GM12878 (cell line): Measurements from ENCODE around the gene GGN. TPM values are rescaled to one million over a fixed set of nuclear protein-coding genes. Genes with fewer than 3 reads are reported as not detected.

Experiments used
- ATAC-seq: fragments of 200-7000 bp; cut with Tn5 transposase; 3 replicates; pipeline ENCODE4 v1.9.1; 2020; ENCODE audit warnings: mild to moderate bottlenecking, moderate library complexity
- BruUV-seq: library from RNA; stranded (reverse); fragments of 400-500 nt; replicated peaks from 2 replicates; lab custom pipeline; 2021; lab: Mats Ljungman, UMichigan
- CTCF ChIA-PET: fragments of 300-600 bp; sonication (Branson Sonifier 250); formaldehyde crosslinking; extraction: SDS; loops from one replicate; lab custom pipeline; 2021; ENCODE audit warnings: inconsistent platforms; lab: Yijun Ruan, JAX
- POLR2A ChIA-PET: fragments of 350-600 bp; formaldehyde crosslinking; extraction: SDS; loops from one replicate; lab custom pipeline; 2021; ENCODE audit warnings: inconsistent platforms; lab: Charles Lee
- RAD21 ChIA-PET: fragments of 300-600 bp; sonication (Branson Sonifier 250); formaldehyde crosslinking; loops from one replicate; lab custom pipeline; 2023; ENCODE audit warnings: antibody characterized with exemption; ENCODE audit not compliant: unreplicated experiment; lab: Charles Lee
- SMC1A ChIA-PET: fragments of 300-600 bp; sonication (Branson Sonifier 250); formaldehyde crosslinking; loops from one replicate; lab custom pipeline; 2023; ENCODE audit not compliant: unreplicated experiment, uncharacterized antibody; lab: Charles Lee
- DNase-seq: peaks from one replicate; pipeline ENCODE4 v3.0.0-alpha.2; 2011; ENCODE audit warnings: low read depth, low spot score
- FAIRE-seq: peaks from 3 replicates; lab custom pipeline; 2011; peaks lifted over from hg19 to GRCh38; lab: Jason Lieb, UNC
- H2AFZ ChIP-seq: 2 replicates; pipeline ENCODE4 v1.6.0; 2011; ENCODE audit warnings: low read depth, low read length, control low read depth; ENCODE audit not compliant: control insufficient read depth
- H3K27ac ChIP-seq: 2 replicates; pipeline ENCODE4 v1.5.1; 2011; ENCODE audit warnings: control low read depth; ENCODE audit not compliant: control insufficient read depth, insufficient read depth
- H3K27me3 ChIP-seq, 2 experiments: replicated peaks in 1 of 2; 2 replicates each; pipeline versions ENCODE4 v1.6.0 to v1.6.1; 2011; ENCODE audit warnings: low read length in 1 of 2; ENCODE audit not compliant: control insufficient read depth in 2 of 2, insufficient read depth in 2 of 2
- H3K36me3 ChIP-seq, 2 experiments: 2 replicates each; pipeline ENCODE4 v1.5.1; 2011; ENCODE audit warnings: low read length in 1 of 2; ENCODE audit not compliant: control insufficient read depth in 2 of 2, insufficient read depth in 2 of 2
- H3K4me1 ChIP-seq: 2 replicates; pipeline ENCODE4 v1.6.1; 2011; ENCODE audit warnings: mild to moderate bottlenecking, low read length, moderate library complexity, mixed read lengths; ENCODE audit not compliant: control insufficient read depth, insufficient read depth
- H3K4me2 ChIP-seq: 2 replicates; pipeline ENCODE4 v1.6.0; 2011; ENCODE audit warnings: control low read depth; ENCODE audit not compliant: control insufficient read depth, insufficient read depth
- H3K4me3 ChIP-seq: fragments of 200-600 bp; sonication (generic); 2 replicates; pipeline ENCODE4 v1.5.1; 2016
- H3K79me2 ChIP-seq: 2 replicates; pipeline ENCODE4 v1.6.0; 2011; ENCODE audit warnings: low read length; ENCODE audit not compliant: control insufficient read depth, insufficient read depth
- H3K9ac ChIP-seq: 2 replicates; pipeline ENCODE4 v1.8.0; 2011; ENCODE audit warnings: low read length, control low read depth, mixed read lengths; ENCODE audit not compliant: control insufficient read depth, insufficient read depth
- H3K9me3 ChIP-seq: replicated peaks from 3 replicates; pipeline ENCODE4 v1.5.1; 2011; ENCODE audit warnings: mild to moderate bottlenecking, low read length; ENCODE audit not compliant: control insufficient read depth, insufficient read depth
- H4K20me1 ChIP-seq: 2 replicates; pipeline ENCODE4 v1.6.0; 2011; ENCODE audit not compliant: control insufficient read depth, insufficient read depth
- BACH1 ChIP-seq: fragments of 450-650 bp; IDR thresholded peaks from 2 replicates; pipeline ENCODE4 v1.6.1; 2017; ENCODE audit warnings: mild to moderate bottlenecking, borderline replicate concordance
- HDGF ChIP-seq: fragments of 450-650 bp; IDR thresholded peaks from 2 replicates; pipeline ENCODE4 v1.6.1; 2016; ENCODE audit warnings: antibody characterized with exemption
- NFYB ChIP-seq: IDR thresholded peaks from 2 replicates; pipeline ENCODE4 v1.6.1; 2011; ENCODE audit warnings: low read depth, mild to moderate bottlenecking, low read length, improper control_type of control experiment, moderate library complexity; ENCODE audit not compliant: insufficient read depth
- POLR2A ChIP-seq: IDR thresholded peaks from 2 replicates; pipeline ENCODE4 v1.6.1; 2011; ENCODE audit warnings: low read depth, mild to moderate bottlenecking, low read length
- RB1 ChIP-seq: fragments of 450-650 bp; formaldehyde crosslinking; IDR thresholded peaks from 2 replicates; pipeline ENCODE4 v1.6.1; 2017; ENCODE audit warnings: mild to moderate bottlenecking, borderline replicate concordance
- SMAD5 ChIP-seq: IDR thresholded peaks from 2 replicates; pipeline ENCODE4 v1.6.1; 2016; ENCODE audit warnings: antibody characterized with exemption, low read depth
- SMC3 ChIP-seq: IDR thresholded peaks from 2 replicates; pipeline ENCODE4 v1.6.1; 2011; ENCODE audit warnings: low read length, improper control_type of control experiment, borderline replicate concordance
- TBL1XR1 ChIP-seq: IDR thresholded peaks from 2 replicates; pipeline ENCODE4 v1.6.1; 2012; ENCODE audit warnings: low read depth, low read length, improper control_type of control experiment
- TCF3 ChIP-seq: IDR thresholded peaks from 2 replicates; pipeline ENCODE4 v1.6.1; 2012; ENCODE audit warnings: low read depth, mild to moderate bottlenecking, low read length, borderline replicate concordance; ENCODE audit not compliant: insufficient read depth
- WGBS: methylation state at CpG from one replicate; pipeline ENCODE4 v1.1.6; 2016; ENCODE audit warnings: low lambda C conversion rate; ENCODE audit not compliant: insufficient replicate concordance, insufficient coverage; ENCODE audit errors: missing lambda C conversion rate; 5-methylcytosine and 5-hydroxymethylcytosine counted together
- in situ Hi-C: fragments of 300-500 bp; cut with MboI; formaldehyde crosslinking; loops from 9 replicates; pipeline ENCODE4 v1.14.3; 2018; ENCODE audit warnings: mixed read lengths
- intact Hi-C: fragments of 100-400 bp; cut with micrococcal nuclease; formaldehyde crosslinking; loops from one replicate; pipeline ENCODE4 v1.14.2; 2022; ENCODE audit not compliant: unreplicated experiment
- polyA plus RNA-seq, 11 experiments: library from polyadenylated mRNA; depleted of rRNA in 4 of 11; unstranded in 6 of 11; stranded (reverse) in 5 of 11; fragments of >200 nt; fragmentation: Nextera tagmentation in 4 of 11; fragmentation: Illumina TruSeq in 1 of 11; extraction: Ambion mirVana in 4 of 11; extraction: Trizol in 1 of 11; gene quantifications; 1 replicate in 1 of 11; 2 replicates in 10 of 11; pipeline versions ENCODE4 v1.2.1 to v1.2.3, GENCODE V29; 2011 to 2016; ENCODE audit warnings: inconsistent platforms in 2 of 11, missing spikeins in 2 of 11, low read depth in 1 of 11
- total RNA-seq, 4 experiments: library from RNA; depleted of rRNA in 3 of 4; stranded (reverse); fragments of >200 nt in 3 of 4; fragmentation: Illumina TruSeq in 1 of 4; extraction: Trizol in 1 of 4; gene quantifications; 2 replicates each; pipeline versions ENCODE4 v1.2.1 to v1.2.3, GENCODE V29; 2013 to 2021
- TF ChIP-seq, protein P1 (sequence below): fragments of 450-650 bp; formaldehyde crosslinking; IDR thresholded peaks from 2 replicates; pipeline ENCODE4 v1.5.0; 2022; ENCODE audit warnings: mild to moderate bottlenecking, missing genetic modification characterization
- TF ChIP-seq, protein P2 (sequence below): fragments of 450-650 bp; IDR thresholded peaks from 2 replicates; pipeline ENCODE4 v1.6.1; 2017; ENCODE audit warnings: low read depth, mild to moderate bottlenecking, moderate library complexity
- TF ChIP-seq, protein P3 (sequence below): fragments of 150-350 bp; IDR thresholded peaks from 2 replicates; pipeline ENCODE4 v1.6.1; 2016; ENCODE audit warnings: low read depth, low read length
- TF ChIP-seq, protein P4 (sequence below): IDR thresholded peaks from 2 replicates; pipeline ENCODE4 v1.6.1; 2011; ENCODE audit warnings: borderline replicate concordance, low read depth, mild to moderate bottlenecking, moderate library complexity, low read length; ENCODE audit not compliant: insufficient read depth, poor library complexity, severe bottlenecking
- TF ChIP-seq, protein P5 (sequence below): IDR thresholded peaks from 2 replicates; pipeline ENCODE4 v1.6.1; 2012; ENCODE audit warnings: low read depth, low read length, improper control_type of control experiment

The GGN gene
- total and polyA plus RNA-seq, 10 of the 15 experiments (the other 5 are each of a cell fraction or from before 2014, with no cell fraction given): not detected

DNA sequence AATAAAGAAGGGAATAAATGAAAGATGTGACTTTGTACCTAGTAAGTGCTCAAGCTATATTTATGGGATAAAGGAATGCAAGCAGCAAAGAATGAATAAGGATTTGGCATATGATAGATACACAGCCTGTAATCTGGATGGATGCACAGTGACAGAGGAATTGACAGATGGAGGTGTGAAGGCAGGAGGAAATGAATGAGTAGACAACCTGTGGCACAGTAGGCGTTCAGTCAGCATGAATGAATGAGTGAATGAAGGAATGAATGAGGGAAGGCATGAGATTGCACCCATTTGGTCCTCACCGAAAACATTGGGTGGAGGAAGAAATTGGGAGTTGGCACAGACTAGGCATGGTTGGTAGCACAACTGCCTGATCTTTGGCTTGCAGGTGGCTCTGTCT is 18.2 kb downstream of the GGN start:
- Histone ChIP-seq H3K4me1 (no peaks in the 10 kb centered on the region; the same call in 1 of the 2 replicates), H3K79me2 (peaks cover under 1% of the 10 kb centered on the region; the same call in 1 of the 2 replicates), H3K4me3 (no peak overlapping the region), H2AFZ (no peak overlapping the region), H3K4me2 (no peak overlapping the region), H3K9ac (no peak overlapping the region), H3K36me3 (no peaks in the 10 kb centered on the region), H4K20me1 (no peaks in the 10 kb centered on the region), H3K27ac (no peak overlapping the region), H3K9me3 (no peaks in the 10 kb centered on the region), H3K27me3 (peaks cover 0 to 4% of the 10 kb centered on the region in 2 experiments; a peak in 2 of 4 replicates)
- SMC1A ChIA-PET: no interaction called here
- RAD21 ChIA-PET: no interaction called here
- CTCF ChIA-PET: no interaction called here
- POLR2A ChIA-PET: no interaction called here
- no peak for DNase-seq
- no peak for FAIRE-seq
- no TSS peak for BruUV-seq
- intact Hi-C loops: no loop called here
- ATAC-seq: no peak
- in situ Hi-C loops: no loop called here
- 54% methylated on average over 2 of the region's 2 CpGs for WGBS
- TF ChIP-seq TBL1XR1 (no peak), SMC3 (no peak), RB1 (no peak), BACH1 (no peak), TCF3 (no peak), NFYB (no peak), SMAD5 (no peak), HDGF (no peak), POLR2A (no peak)
- TF ChIP-seq, protein P1, sequence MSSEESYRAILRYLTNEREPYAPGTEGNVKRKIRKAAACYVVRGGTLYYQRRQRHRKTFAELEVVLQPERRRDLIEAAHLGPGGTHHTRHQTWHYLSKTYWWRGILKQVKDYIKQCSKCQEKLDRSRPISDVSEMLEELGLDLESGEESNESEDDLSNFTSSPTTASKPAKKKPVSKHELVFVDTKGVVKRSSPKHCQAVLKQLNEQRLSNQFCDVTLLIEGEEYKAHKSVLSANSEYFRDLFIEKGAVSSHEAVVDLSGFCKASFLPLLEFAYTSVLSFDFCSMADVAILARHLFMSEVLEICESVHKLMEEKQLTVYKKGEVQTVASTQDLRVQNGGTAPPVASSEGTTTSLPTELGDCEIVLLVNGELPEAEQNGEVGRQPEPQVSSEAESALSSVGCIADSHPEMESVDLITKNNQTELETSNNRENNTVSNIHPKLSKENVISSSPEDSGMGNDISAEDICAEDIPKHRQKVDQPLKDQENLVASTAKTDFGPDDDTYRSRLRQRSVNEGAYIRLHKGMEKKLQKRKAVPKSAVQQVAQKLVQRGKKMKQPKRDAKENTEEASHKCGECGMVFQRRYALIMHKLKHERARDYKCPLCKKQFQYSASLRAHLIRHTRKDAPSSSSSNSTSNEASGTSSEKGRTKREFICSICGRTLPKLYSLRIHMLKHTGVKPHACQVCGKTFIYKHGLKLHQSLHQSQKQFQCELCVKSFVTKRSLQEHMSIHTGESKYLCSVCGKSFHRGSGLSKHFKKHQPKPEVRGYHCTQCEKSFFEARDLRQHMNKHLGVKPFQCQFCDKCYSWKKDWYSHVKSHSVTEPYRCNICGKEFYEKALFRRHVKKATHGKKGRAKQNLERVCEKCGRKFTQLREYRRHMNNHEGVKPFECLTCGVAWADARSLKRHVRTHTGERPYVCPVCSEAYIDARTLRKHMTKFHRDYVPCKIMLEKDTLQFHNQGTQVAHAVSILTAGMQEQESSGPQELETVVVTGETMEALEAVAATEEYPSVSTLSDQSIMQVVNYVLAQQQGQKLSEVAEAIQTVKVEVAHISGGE (CRISPR knock-in tag): no peak
- TF ChIP-seq, protein P2, sequence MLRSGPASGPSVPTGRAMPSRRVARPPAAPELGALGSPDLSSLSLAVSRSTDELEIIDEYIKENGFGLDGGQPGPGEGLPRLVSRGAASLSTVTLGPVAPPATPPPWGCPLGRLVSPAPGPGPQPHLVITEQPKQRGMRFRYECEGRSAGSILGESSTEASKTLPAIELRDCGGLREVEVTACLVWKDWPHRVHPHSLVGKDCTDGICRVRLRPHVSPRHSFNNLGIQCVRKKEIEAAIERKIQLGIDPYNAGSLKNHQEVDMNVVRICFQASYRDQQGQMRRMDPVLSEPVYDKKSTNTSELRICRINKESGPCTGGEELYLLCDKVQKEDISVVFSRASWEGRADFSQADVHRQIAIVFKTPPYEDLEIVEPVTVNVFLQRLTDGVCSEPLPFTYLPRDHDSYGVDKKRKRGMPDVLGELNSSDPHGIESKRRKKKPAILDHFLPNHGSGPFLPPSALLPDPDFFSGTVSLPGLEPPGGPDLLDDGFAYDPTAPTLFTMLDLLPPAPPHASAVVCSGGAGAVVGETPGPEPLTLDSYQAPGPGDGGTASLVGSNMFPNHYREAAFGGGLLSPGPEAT: no peak
- TF ChIP-seq, protein P3, sequence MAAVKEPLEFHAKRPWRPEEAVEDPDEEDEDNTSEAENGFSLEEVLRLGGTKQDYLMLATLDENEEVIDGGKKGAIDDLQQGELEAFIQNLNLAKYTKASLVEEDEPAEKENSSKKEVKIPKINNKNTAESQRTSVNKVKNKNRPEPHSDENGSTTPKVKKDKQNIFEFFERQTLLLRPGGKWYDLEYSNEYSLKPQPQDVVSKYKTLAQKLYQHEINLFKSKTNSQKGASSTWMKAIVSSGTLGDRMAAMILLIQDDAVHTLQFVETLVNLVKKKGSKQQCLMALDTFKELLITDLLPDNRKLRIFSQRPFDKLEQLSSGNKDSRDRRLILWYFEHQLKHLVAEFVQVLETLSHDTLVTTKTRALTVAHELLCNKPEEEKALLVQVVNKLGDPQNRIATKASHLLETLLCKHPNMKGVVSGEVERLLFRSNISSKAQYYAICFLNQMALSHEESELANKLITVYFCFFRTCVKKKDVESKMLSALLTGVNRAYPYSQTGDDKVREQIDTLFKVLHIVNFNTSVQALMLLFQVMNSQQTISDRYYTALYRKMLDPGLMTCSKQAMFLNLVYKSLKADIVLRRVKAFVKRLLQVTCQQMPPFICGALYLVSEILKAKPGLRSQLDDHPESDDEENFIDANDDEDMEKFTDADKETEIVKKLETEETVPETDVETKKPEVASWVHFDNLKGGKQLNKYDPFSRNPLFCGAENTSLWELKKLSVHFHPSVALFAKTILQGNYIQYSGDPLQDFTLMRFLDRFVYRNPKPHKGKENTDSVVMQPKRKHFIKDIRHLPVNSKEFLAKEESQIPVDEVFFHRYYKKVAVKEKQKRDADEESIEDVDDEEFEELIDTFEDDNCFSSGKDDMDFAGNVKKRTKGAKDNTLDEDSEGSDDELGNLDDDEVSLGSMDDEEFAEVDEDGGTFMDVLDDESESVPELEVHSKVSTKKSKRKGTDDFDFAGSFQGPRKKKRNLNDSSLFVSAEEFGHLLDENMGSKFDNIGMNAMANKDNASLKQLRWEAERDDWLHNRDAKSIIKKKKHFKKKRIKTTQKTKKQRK: no peak
- TF ChIP-seq, protein P4, sequence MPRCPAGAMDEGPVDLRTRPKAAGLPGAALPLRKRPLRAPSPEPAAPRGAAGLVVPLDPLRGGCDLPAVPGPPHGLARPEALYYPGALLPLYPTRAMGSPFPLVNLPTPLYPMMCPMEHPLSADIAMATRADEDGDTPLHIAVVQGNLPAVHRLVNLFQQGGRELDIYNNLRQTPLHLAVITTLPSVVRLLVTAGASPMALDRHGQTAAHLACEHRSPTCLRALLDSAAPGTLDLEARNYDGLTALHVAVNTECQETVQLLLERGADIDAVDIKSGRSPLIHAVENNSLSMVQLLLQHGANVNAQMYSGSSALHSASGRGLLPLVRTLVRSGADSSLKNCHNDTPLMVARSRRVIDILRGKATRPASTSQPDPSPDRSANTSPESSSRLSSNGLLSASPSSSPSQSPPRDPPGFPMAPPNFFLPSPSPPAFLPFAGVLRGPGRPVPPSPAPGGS: no peak
- TF ChIP-seq, protein P5, sequence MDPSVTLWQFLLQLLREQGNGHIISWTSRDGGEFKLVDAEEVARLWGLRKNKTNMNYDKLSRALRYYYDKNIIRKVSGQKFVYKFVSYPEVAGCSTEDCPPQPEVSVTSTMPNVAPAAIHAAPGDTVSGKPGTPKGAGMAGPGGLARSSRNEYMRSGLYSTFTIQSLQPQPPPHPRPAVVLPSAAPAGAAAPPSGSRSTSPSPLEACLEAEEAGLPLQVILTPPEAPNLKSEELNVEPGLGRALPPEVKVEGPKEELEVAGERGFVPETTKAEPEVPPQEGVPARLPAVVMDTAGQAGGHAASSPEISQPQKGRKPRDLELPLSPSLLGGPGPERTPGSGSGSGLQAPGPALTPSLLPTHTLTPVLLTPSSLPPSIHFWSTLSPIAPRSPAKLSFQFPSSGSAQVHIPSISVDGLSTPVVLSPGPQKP: no peak
